Mucosa of descending colon (tissue), 3 donors: ENCODE measurements around the gene MAPT. TPM values are rescaled to one million over a fixed set of nuclear protein-coding genes. Genes with fewer than 3 reads are reported as not detected.

Experiments used
- ATAC-seq: fragments of 200-7000 bp; cut with Tn5 transposase; one replicate; pipeline ENCODE4 v1.9.1; 2020; ENCODE audit warnings: mild to moderate bottlenecking, moderate library complexity
- DNase-seq, 3 donors: peaks; one replicate each; pipeline ENCODE4 v3.0.0-alpha.2; 2020
- H3K36me3 ChIP-seq: fragments of 200-600 bp; one replicate; pipeline ENCODE4 v1.8.0; 2021; ENCODE audit warnings: low read depth, mild to moderate bottlenecking
- H3K4me1 ChIP-seq: fragments of 200-600 bp; one replicate; pipeline ENCODE4 v1.8.0; 2021; ENCODE audit warnings: low read depth, mild to moderate bottlenecking
- H3K4me3 ChIP-seq: fragments of 200-600 bp; one replicate; pipeline ENCODE4 v1.8.0; 2021; ENCODE audit warnings: mild to moderate bottlenecking
- H3K9me3 ChIP-seq: fragments of 200-600 bp; one replicate; pipeline ENCODE4 v1.8.0; 2021; ENCODE audit warnings: mild to moderate bottlenecking
- CTCF ChIP-seq: fragments of 200-600 bp; IDR thresholded peaks from one replicate; pipeline ENCODE4 v1.8.0; 2022; ENCODE audit warnings: antibody characterized with exemption, mild to moderate bottlenecking
- intact Hi-C, 2 donors: fragments of 100-400 bp; cut with DNase I in 1 of 2; cut with micrococcal nuclease in 1 of 2; formaldehyde crosslinking; loops; one replicate each; pipeline versions ENCODE4 v1.11.0 to v1.11.1; 2022; cut with DNase I, micrococcal nuclease
- total RNA-seq, 3 donors: library from RNA; stranded (reverse); fragmentation: NEBNext Ultra II Directional in 2 of 3; extraction: Animal tissue kit (Norgen Biotek cat#: 25700) in 2 of 3; gene quantifications; one replicate each; pipeline versions ENCODE4 v1.2.1 to v1.2.4, GENCODE V29; 2021 to 2023
- donor health status: DM: no; HTN: no; CAD: no; lungs with moderate emphysema.
- donor health status: DM: no; HTN: no; CAD: no.
- donor health status: DM: no; HTN: yes; CAD: no.

Gene MAPT
- total RNA-seq, 3 donors from 2014 or later: 0.72 to 61.5 (median 1.4) TPM

- intact Hi-C loops: no loop called here
- ATAC-seq: no peak
- no peak for TF ChIP-seq CTCF
Observed at GRCh38 chr17:45870342-45870974, 23.9 kb upstream of the MAPT start.

GRCh38 chr17:45871718-45872117, 22.6 kb upstream of the MAPT start:
- Histone ChIP-seq H3K9me3 (no peaks in the 10 kb centered on the region), H3K36me3 (no peaks in the 10 kb centered on the region), H3K4me3 (no peak overlapping the region), H3K4me1 (no peaks in the 10 kb centered on the region)
- ATAC-seq (no peak), DNase-seq (no peak)
- TF ChIP-seq CTCF: no peak
- intact Hi-C loops: no loop called here

More at GRCh38 chr17:45870342-45870974, 23.9 kb upstream of the MAPT start:
- no peaks in the 10 kb centered on the region for H3K4me1 ChIP-seq
- no peak for DNase-seq
- no peak overlapping the region for H3K4me3 ChIP-seq
- no peaks in the 10 kb centered on the region for H3K9me3 ChIP-seq
- H3K36me3 ChIP-seq: no peaks in the 10 kb centered on the region

- no peaks in the 10 kb centered on the region for H3K36me3 ChIP-seq
- intact Hi-C loops: no loop called here
- H3K4me3 ChIP-seq: no peak overlapping the region
- no peaks in the 10 kb centered on the region for H3K4me1 ChIP-seq
- DNase-seq (no peak), ATAC-seq (no peak)
- no peak for TF ChIP-seq CTCF
- no peaks in the 10 kb centered on the region for H3K9me3 ChIP-seq
Observed at GRCh38 chr17:45873728-45874127, 20.6 kb upstream of the MAPT start.

GRCh38 chr17:45874151-45874550, 20.2 kb upstream of the MAPT start:
- H3K4me1 ChIP-seq: no peaks in the 10 kb centered on the region
- H3K9me3 ChIP-seq: no peaks in the 10 kb centered on the region
- no peaks in the 10 kb centered on the region for H3K36me3 ChIP-seq
- H3K4me3 ChIP-seq: no peak overlapping the region
- TF ChIP-seq CTCF: no peak
- no peak for DNase-seq
- intact Hi-C loops: no loop called here
- ATAC-seq: no peak

GRCh38 chr17:45876539-45876938, 17.8 kb upstream of the MAPT start:
- Histone ChIP-seq H3K36me3 (no peaks in the 10 kb centered on the region), H3K9me3 (no peaks in the 10 kb centered on the region), H3K4me1 (no peaks in the 10 kb centered on the region), H3K4me3 (no peak overlapping the region)
- intact Hi-C loops: no loop called here
- DNase-seq (no peak), ATAC-seq (no peak)
- no peak for TF ChIP-seq CTCF

GRCh38 chr17:45877467-45877866, 16.9 kb upstream of the MAPT start:
- no peaks in the 10 kb centered on the region for H3K4me1 ChIP-seq
- H3K9me3 ChIP-seq: no peaks in the 10 kb centered on the region
- H3K36me3 ChIP-seq: no peaks in the 10 kb centered on the region
- H3K4me3 ChIP-seq: no peak overlapping the region
- no peak for DNase-seq
- no peak for ATAC-seq
- intact Hi-C loops: no loop called here
- TF ChIP-seq CTCF: no peak
